GM12801 (cell line): ENCODE measurements around the gene RCOR1.

ENCODE experiments used
- TF ChIP-seq, protein P1 (sequence below): IDR thresholded peaks from one replicate; pipeline ENCODE4 v1.5.1; 2011; ENCODE audit warnings: control low read depth; ENCODE audit not compliant: insufficient read length; ENCODE audit errors: extremely low read depth

The RCOR1 gene

DNA sequence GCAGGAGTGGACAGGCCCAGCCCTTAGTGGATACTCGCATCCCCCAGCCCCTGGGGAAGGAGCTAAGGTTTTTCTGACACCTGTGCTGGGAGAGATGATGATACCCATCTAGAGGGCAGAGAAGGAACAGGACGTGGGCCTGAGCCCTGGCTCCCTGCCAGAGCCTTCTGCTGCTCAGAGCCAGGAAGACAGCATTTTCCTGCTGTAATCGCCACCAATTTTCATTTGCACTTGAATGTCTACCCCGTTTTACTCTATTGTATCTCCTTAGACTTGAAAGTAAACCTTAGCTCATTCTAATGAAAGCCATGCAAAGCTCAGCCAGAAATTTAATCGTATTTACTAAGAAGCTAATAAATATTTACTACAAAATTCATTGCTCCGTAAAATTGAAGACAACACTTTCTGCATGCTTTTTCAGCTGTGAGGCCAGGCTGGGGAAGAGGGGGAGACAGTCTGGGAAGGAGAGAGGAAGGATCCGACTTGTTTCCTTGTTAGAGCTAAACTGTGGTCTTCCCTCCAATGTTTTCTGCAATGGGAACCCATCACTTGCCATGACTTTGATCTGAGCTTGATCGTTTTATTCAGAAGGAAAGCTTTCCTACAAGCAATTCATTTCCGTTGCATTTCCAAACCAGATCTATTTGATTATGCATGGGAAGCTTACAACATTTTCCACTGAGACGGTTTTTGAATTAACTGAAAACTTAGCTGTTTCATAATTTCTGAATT lies 167.2 kb downstream of the RCOR1 start:
- TF ChIP-seq, protein P1, sequence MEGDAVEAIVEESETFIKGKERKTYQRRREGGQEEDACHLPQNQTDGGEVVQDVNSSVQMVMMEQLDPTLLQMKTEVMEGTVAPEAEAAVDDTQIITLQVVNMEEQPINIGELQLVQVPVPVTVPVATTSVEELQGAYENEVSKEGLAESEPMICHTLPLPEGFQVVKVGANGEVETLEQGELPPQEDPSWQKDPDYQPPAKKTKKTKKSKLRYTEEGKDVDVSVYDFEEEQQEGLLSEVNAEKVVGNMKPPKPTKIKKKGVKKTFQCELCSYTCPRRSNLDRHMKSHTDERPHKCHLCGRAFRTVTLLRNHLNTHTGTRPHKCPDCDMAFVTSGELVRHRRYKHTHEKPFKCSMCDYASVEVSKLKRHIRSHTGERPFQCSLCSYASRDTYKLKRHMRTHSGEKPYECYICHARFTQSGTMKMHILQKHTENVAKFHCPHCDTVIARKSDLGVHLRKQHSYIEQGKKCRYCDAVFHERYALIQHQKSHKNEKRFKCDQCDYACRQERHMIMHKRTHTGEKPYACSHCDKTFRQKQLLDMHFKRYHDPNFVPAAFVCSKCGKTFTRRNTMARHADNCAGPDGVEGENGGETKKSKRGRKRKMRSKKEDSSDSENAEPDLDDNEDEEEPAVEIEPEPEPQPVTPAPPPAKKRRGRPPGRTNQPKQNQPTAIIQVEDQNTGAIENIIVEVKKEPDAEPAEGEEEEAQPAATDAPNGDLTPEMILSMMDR: no peak

DNA sequence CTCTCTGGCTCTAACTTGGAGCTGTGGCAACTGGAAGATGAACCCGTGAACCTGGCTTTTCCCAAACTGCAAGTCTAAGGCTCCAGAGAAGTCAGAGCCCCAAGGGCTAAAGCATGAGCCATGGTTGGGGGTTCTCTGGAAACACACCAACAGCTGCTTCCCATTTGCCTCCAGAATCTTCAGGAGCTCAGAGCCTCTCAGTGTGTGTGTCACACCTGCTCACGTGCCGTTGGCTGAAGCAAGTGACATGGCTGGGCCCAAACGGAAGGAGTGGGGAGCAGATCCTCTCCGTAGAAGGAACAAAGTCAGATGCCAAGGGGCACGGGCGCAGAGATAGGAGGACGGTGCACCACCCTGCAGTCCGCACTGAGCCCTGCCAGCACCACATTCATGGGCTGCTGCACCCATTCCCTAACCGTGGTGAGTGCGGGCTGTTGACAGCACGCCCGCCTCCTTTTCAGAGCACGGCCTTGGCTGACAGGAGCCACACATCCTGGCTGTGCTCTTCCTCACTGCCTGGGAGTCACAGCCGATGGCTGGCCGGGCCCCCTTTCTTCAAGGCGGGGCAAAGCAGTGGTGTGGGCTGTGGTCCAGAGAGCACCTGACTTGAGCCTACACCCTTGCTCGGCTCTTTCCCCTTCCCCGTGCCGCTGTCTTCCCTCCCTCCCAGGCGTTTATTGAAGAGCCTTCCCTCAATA lies 168.2 kb downstream of the RCOR1 start:
- TF ChIP-seq, protein P1: no peak

DNA sequence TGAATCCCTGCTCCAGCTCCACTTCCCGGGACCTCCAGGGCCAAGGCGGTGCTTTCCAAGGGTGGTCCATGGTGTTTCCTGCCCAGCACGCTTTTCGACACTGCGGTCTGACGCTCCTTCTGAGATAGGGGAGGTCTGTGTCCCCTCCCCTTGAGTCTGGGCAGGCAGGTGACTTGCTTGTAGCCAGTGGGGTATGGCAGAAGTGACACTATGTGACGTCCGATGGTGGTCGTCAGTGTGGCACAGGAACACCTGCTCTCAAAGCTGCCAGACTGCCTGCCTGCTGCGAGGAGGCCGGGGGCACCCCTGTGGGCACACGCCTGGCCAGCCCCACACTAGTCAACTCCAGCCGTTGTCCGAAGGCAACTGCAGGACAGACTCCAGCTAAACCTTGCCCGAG lies 168.8 kb downstream of the RCOR1 start:
- TF ChIP-seq, protein P1: no peak

DNA sequence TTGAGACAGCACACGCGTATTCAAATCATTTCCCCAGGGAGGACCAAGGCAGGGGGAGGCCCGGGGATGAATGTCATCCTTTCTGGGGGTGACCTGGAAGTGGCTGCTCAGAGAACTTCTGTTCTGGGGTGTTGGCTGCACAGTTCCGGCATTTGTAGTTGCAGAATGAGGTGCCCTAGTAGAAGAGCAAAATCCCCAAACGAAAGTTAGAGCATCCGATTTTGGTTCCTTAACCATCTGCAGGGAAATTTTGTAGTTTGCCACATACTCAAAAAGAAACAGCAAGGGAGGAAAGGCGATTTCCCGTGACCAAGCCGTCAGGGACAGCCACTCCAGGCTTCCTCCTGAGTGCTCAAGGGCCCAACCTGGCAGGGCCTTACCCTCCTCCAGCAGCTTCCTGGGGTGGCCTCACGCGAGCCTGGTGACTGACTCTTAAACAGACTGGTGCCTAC lies 171.8 kb downstream of the RCOR1 start:
- TF ChIP-seq, protein P1: no peak

DNA sequence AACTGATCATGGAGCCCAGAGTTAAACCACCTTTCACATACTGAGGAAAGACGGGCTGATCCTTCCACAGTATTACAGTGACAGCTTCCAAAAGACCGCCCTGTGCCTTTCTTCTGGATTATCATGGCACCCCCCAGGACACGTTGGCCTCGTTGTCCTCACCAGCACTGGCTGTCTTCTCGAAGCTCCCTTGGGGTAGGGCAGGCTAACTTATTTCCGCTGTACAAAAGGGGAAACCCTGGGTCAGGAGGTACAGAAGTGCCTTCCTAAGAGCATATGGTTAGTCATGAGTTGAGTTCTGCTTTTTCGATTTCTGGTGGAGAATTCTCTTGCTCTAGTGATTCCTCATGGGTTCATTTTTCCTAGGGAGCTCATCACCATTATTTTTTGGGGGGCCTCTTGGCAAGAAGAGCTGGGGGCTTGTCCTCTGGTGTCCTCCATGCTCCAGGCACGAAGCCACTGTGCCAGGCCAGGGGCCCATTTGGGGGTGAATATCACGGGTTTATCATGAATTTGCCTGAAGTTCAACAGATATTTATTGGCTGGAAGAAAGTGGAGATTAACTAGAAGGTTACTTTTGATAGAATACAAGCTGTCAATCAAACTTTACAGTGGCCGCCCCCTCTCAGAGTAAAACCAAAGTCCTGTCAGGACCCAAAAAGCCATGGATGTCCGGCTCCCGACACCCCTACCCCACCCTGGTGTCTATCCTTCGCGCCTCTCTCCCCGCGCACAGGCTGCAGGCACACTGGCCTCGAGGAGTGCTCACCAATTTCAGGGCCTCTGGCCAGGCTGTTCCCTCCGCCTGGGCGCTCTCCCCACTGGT lies 176.0 kb downstream of the RCOR1 start:
- TF ChIP-seq, protein P1: no peak

DNA sequence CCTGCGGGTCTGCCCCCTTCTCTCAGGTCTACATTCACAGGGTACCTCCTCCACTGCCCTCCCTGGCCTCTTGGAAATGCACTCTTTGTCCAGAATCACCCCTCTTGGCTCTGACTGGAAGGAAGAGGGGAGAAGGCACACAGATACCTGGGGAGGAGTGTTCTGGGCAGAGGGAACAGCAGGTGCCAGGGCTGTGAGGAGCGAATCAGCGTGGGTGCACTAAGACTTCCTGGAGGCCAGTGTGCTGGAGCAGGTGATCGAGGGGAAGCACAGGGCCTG lies 176.5 kb downstream of the RCOR1 start:
- TF ChIP-seq, protein P1: no peak
